HepG2 (cell line): Measurements from ENCODE around the gene IL1A. TPM values are rescaled to one million over a fixed set of nuclear protein-coding genes. Genes with fewer than 3 reads are reported as not detected.
A peak's percentile ranks its signal among the peaks of the same experiment; 100 is the strongest.

Experiments used
- BATF2 ChIP-seq: sonication (generic); formaldehyde crosslinking; IDR thresholded peaks from 2 replicates; pipeline ENCODE4 v1.8.0; 2022; ENCODE audit warnings: mild to moderate bottlenecking, missing genetic modification reagents, moderate library complexity
- CEBPB ChIP-seq: IDR thresholded peaks from 2 replicates; pipeline ENCODE4 v1.6.1; 2011; ENCODE audit warnings: low read depth, low read length, improper control_type of control experiment, borderline replicate concordance
- EHMT2 ChIP-seq: fragments of 200-600 bp; sonication (generic); IDR thresholded peaks from 2 replicates; pipeline ENCODE4 v1.7.0; 2017; ENCODE audit warnings: antibody characterized with exemption, low read depth, low read length, borderline replicate concordance
- FOSL2 ChIP-seq: sonication (generic); formaldehyde crosslinking; IDR thresholded peaks from 2 replicates; pipeline ENCODE4 v1.4.0; 2020; ENCODE audit warnings: missing genetic modification reagents
- FOXA3 ChIP-seq: IDR thresholded peaks from 2 replicates; pipeline ENCODE4 v1.6.1; 2016; ENCODE audit warnings: missing genetic modification reagents, missing compliant biosample characterization
- HCFC1 ChIP-seq: fragments of 150-350 bp; IDR thresholded peaks from 2 replicates; pipeline ENCODE4 v1.6.1; 2014; ENCODE audit warnings: low read depth, low read length
- HIVEP1 ChIP-seq: sonication (generic); formaldehyde crosslinking; IDR thresholded peaks from 2 replicates; pipeline ENCODE4 v1.4.0; 2020; ENCODE audit warnings: mild to moderate bottlenecking, missing genetic modification reagents
- HMG20A ChIP-seq: IDR thresholded peaks from 2 replicates; pipeline ENCODE4 v1.6.1; 2016; ENCODE audit warnings: borderline replicate concordance
- HNF4A ChIP-seq: sonication (generic); formaldehyde crosslinking; IDR thresholded peaks from 2 replicates; pipeline ENCODE4 v1.4.0; 2020; ENCODE audit warnings: missing genetic modification reagents
- HNRNPLL ChIP-seq: fragments of 200-400 bp; formaldehyde crosslinking; IDR thresholded peaks from 2 replicates; pipeline ENCODE4 v1.6.1; 2017; ENCODE audit warnings: mild to moderate bottlenecking, low read depth, low read length; ENCODE audit not compliant: poor library complexity, severe bottlenecking
- KDM1A ChIP-seq: IDR thresholded peaks from 2 replicates; pipeline ENCODE4 v1.6.1; 2016; ENCODE audit warnings: missing compliant biosample characterization
- MAFK ChIP-seq, 2 experiments: IDR thresholded peaks in 1 of 2; conservative IDR thresholded peaks in 1 of 2; 2 replicates each; pipeline ENCODE4 v1.6.1; 2011; ENCODE audit warnings: improper control_type of control experiment in 2 of 2, low read length in 2 of 2
- MAZ ChIP-seq, 2 experiments: sonication (generic) in 1 of 2; formaldehyde crosslinking in 1 of 2; IDR thresholded peaks; 2 replicates each; pipeline versions ENCODE4 v1.5.0 to v1.6.1; 2012 to 2020; ENCODE audit warnings: low read depth in 2 of 2, mild to moderate bottlenecking in 2 of 2, borderline replicate concordance in 1 of 2, improper control_type of control experiment in 1 of 2, low read length in 1 of 2, missing genetic modification reagents in 1 of 2, moderate library complexity in 1 of 2
- MED1 ChIP-seq: sonication (generic); formaldehyde crosslinking; IDR thresholded peaks from 2 replicates; pipeline ENCODE4 v1.4.0; 2020; ENCODE audit warnings: missing genetic modification reagents
- NR2F1 ChIP-seq, 2 experiments: fragments of 450-650 bp in 1 of 2; formaldehyde crosslinking in 1 of 2; IDR thresholded peaks; 2 replicates each; pipeline versions ENCODE4 v1.5.0 to v1.6.1; 2016 to 2020; ENCODE audit warnings: mild to moderate bottlenecking in 1 of 2, missing compliant biosample characterization in 1 of 2, missing genetic modification reagents in 1 of 2, moderate library complexity in 1 of 2
- NR2F2 ChIP-seq: IDR thresholded peaks from 2 replicates; pipeline ENCODE4 v1.6.1; 2012; ENCODE audit warnings: low read depth, inconsistent platforms, borderline replicate concordance
- PHF20 ChIP-seq: sonication (generic); formaldehyde crosslinking; IDR thresholded peaks from 2 replicates; pipeline ENCODE4 v1.5.0; 2020; ENCODE audit warnings: mild to moderate bottlenecking, missing genetic modification reagents
- SAP130 ChIP-seq: IDR thresholded peaks from 2 replicates; pipeline ENCODE4 v1.6.1; 2016; ENCODE audit warnings: low read depth
- SMARCE1 ChIP-seq: fragments of 450-650 bp; IDR thresholded peaks from 2 replicates; pipeline ENCODE4 v1.6.1; 2017; ENCODE audit warnings: borderline replicate concordance
- SOX13 ChIP-seq, 3 experiments: fragments of 450-650 bp in 1 of 3; sonication (generic) in 1 of 3; formaldehyde crosslinking in 1 of 3; IDR thresholded peaks in 2 of 3; conservative IDR thresholded peaks in 1 of 3; 2 replicates each; pipeline versions ENCODE4 v1.5.0 to v1.6.1; 2016 to 2020; ENCODE audit warnings: antibody characterized with exemption in 1 of 3, mild to moderate bottlenecking in 1 of 3, missing compliant biosample characterization in 1 of 3, missing genetic modification reagents in 1 of 3, moderate library complexity in 1 of 3
- TSC22D2 ChIP-seq: sonication (generic); formaldehyde crosslinking; IDR thresholded peaks from 2 replicates; pipeline ENCODE4 v1.5.1; 2020; ENCODE audit warnings: missing genetic modification reagents, mild to moderate bottlenecking, borderline replicate concordance
- ZMYM4 ChIP-seq: sonication (generic); formaldehyde crosslinking; IDR thresholded peaks from 2 replicates; pipeline ENCODE4 v1.8.1; 2023; ENCODE audit warnings: mild to moderate bottlenecking, missing genetic modification reagents
- ZNF317 ChIP-seq: sonication (generic); formaldehyde crosslinking; IDR thresholded peaks from 2 replicates; pipeline ENCODE4 v1.5.0; 2020; ENCODE audit warnings: mild to moderate bottlenecking, missing genetic modification reagents
- ZNF326 ChIP-seq: sonication (generic); formaldehyde crosslinking; IDR thresholded peaks from 2 replicates; pipeline ENCODE4 v1.4.0; 2020; ENCODE audit warnings: missing genetic modification reagents, borderline replicate concordance
- ZNF362 ChIP-seq: sonication (generic); formaldehyde crosslinking; IDR thresholded peaks from 2 replicates; pipeline ENCODE4 v1.4.0; 2020; ENCODE audit warnings: missing genetic modification reagents, mild to moderate bottlenecking, borderline replicate concordance
- ZNF501 ChIP-seq: sonication (generic); formaldehyde crosslinking; IDR thresholded peaks from 2 replicates; pipeline ENCODE4 v1.5.1; 2020; ENCODE audit warnings: mild to moderate bottlenecking, moderate library complexity, missing genetic modification reagents
- ZNF569 ChIP-seq: sonication (generic); formaldehyde crosslinking; IDR thresholded peaks from 2 replicates; pipeline ENCODE4 v1.5.0; 2020; ENCODE audit warnings: mild to moderate bottlenecking, missing genetic modification reagents, moderate library complexity, borderline replicate concordance
- ZNF782 ChIP-seq: sonication (generic); formaldehyde crosslinking; IDR thresholded peaks from 2 replicates; pipeline ENCODE4 v1.4.0; 2020; ENCODE audit warnings: missing genetic modification reagents, mild to moderate bottlenecking, borderline replicate concordance
- polyA plus RNA-seq, 8 experiments: library from polyadenylated mRNA; depleted of rRNA in 3 of 8; stranded (reverse) in 7 of 8; unstranded in 1 of 8; fragments of >200 nt; fragmentation: Illumina TruSeq in 4 of 8; extraction: Trizol in 4 of 8; gene quantifications; 2 replicates each; pipeline versions ENCODE4 v1.2.1 to v1.2.3, GENCODE V29; 2011 to 2016; ENCODE audit warnings: low read depth in 4 of 8, missing spikeins in 1 of 8, mixed read lengths in 1 of 8; ENCODE audit not compliant: insufficient read depth in 1 of 8
- total RNA-seq, 5 experiments: library from RNA; depleted of rRNA; stranded (reverse); fragments of >200 nt; fragmentation: Illumina TruSeq; extraction: Trizol; gene quantifications; 2 replicates each; pipeline ENCODE4 v1.2.3, GENCODE V29; 2016; ENCODE audit warnings: low read depth in 1 of 5
- TF ChIP-seq, protein P1 (sequence below): sonication (generic); formaldehyde crosslinking; IDR thresholded peaks from 2 replicates; pipeline ENCODE4 v1.5.1; 2020; ENCODE audit warnings: mild to moderate bottlenecking, missing genetic modification reagents, moderate library complexity

Gene IL1A
- total and polyA plus RNA-seq, 2 of the 13 experiments (the other 11 are each of a cell fraction or from before 2014, with no cell fraction given) = not detected

DNA sequence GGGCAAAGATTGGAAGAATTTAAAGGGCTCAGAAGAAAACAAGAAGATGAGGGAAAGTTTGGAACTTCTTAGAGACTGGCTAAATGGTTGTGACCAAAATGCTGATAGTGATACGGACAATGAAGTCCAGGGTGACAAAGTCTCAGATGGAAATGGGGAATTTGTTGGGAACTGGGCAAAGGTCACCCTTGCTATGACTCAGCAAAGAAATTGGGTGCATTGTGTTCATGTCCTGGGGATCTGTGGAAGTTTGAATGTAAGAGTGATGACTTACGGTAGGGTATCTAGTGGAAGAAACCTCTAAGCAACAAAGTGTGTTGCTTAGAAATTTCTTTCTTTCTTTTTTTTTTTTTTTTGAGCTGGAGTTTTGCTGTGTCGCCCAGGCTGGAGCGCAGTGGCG, 6.0 kb upstream of the IL1A start (continued):
- TF ChIP-seq KDM1A (CRISPR knock-in tag) (no peak), HIVEP1 (no peak), FOXA3 (CRISPR knock-in tag) (no peak), CEBPB (no peak), MAFK (conservative IDR thresholded peaks at IDR 0.05 in 1 of 2, IDR thresholded peaks at IDR 0.05 in 1 of 2; ENCODE audit: low read length in 2 of 2) (peak; percentile 72 to 76), HMG20A (CRISPR knock-in tag) (no peak), NR2F2 (no peak), MAZ (IDR thresholded peaks at IDR 0.05; ENCODE audit: borderline replicate concordance, low read depth, low read length) (no peak), MAZ (CRISPR knock-in tag; IDR thresholded peaks at IDR 0.05; ENCODE audit: low read depth) (no peak), HNF4A (CRISPR knock-in tag) (peak; percentile 74), NR2F1 (CRISPR knock-in tag; IDR thresholded peaks at IDR 0.05) (no peak), SOX13 (IDR thresholded peaks at IDR 0.05) (0 out of 2 replicates have a peak, but pooled peaks have one; percentile 9), SOX13 (CRISPR knock-in tag; conservative IDR thresholded peaks at IDR 0.05 in 1 of 2, IDR thresholded peaks at IDR 0.05 in 1 of 2) (peak in 1 of 2 experiments; percentile 59; a peak in 2 of 4 replicates), ZNF317 (peak; percentile 76), SAP130 (peak; percentile 45), ZNF501 (CRISPR knock-in tag) (no peak), ZMYM4 (CRISPR knock-in tag) (0 out of 2 replicates have a peak, but pooled peaks have one; percentile 23), ZNF569 (CRISPR knock-in tag) (no peak), ZNF326 (no peak), HNRNPLL (no peak), ZNF782 (no peak), FOSL2 (peak; percentile 83), SMARCE1 (no peak), HCFC1 (no peak), TSC22D2 (no peak), ZNF362 (no peak), PHF20 (CRISPR knock-in tag) (no peak), MED1 (CRISPR knock-in tag) (0 out of 2 replicates have a peak, but pooled peaks have one; percentile 18), BATF2 (no peak), EHMT2 (peak; percentile 61; the same call in 1 of the 2 replicates)
- TF ChIP-seq, protein P1, sequence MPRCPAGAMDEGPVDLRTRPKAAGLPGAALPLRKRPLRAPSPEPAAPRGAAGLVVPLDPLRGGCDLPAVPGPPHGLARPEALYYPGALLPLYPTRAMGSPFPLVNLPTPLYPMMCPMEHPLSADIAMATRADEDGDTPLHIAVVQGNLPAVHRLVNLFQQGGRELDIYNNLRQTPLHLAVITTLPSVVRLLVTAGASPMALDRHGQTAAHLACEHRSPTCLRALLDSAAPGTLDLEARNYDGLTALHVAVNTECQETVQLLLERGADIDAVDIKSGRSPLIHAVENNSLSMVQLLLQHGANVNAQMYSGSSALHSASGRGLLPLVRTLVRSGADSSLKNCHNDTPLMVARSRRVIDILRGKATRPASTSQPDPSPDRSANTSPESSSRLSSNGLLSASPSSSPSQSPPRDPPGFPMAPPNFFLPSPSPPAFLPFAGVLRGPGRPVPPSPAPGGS = no peak
